Liver (tissue), 9 donors: ENCODE data around the gene PPM1L. TPM values are rescaled to one million over a fixed set of nuclear protein-coding genes. Genes with fewer than 3 reads are reported as not detected.

Source experiments
- DNase-seq: peaks from one replicate; pipeline ENCODE4 v3.0.0-alpha.2; 2017; ENCODE audit warnings: low spot score
- H3K27ac ChIP-seq, 2 donors: one replicate each; pipeline ENCODE4 v1.7.0; 2013; ENCODE audit warnings: inconsistent platforms in 2 of 2, low read length in 2 of 2, control low read depth in 1 of 2, low read depth in 1 of 2, mild to moderate bottlenecking in 1 of 2
- H3K27me3 ChIP-seq, 4 donors: one replicate each; pipeline versions ENCODE4 v1.6.1 to v1.7.0; 2013; ENCODE audit warnings: low read length in 3 of 4, inconsistent platforms in 1 of 4, mild to moderate bottlenecking in 1 of 4, moderate library complexity in 1 of 4; ENCODE audit not compliant: control insufficient read depth in 4 of 4, insufficient read depth in 4 of 4
- H3K36me3 ChIP-seq, 4 donors: one replicate each; pipeline versions ENCODE4 v1.6.1 to v1.7.0; 2013; ENCODE audit warnings: low read length in 3 of 4, mild to moderate bottlenecking in 3 of 4, low read depth in 1 of 4, moderate library complexity in 1 of 4; ENCODE audit not compliant: control insufficient read depth in 4 of 4, insufficient read depth in 3 of 4
- H3K4me1 ChIP-seq, 4 donors: one replicate each; pipeline versions ENCODE4 v1.6.1 to v1.7.0; 2013; ENCODE audit warnings: low read length in 3 of 4, mild to moderate bottlenecking in 3 of 4, moderate library complexity in 1 of 4; ENCODE audit not compliant: control insufficient read depth in 4 of 4, insufficient read depth in 4 of 4
- H3K4me3 ChIP-seq, 3 donors: one replicate each; pipeline versions ENCODE4 v1.6.1 to v1.7.0; 2013; ENCODE audit warnings: low read length in 3 of 3, control low read depth in 1 of 3, low read depth in 1 of 3, mild to moderate bottlenecking in 1 of 3
- H3K9ac ChIP-seq, 2 donors: one replicate each; pipeline ENCODE4 v1.7.0; 2013; ENCODE audit warnings: low read length in 2 of 2, mild to moderate bottlenecking in 2 of 2, moderate library complexity in 2 of 2, control low read depth in 1 of 2, low read depth in 1 of 2
- H3K9me3 ChIP-seq, 4 donors: one replicate each; pipeline versions ENCODE4 v1.6.1 to v1.7.0; 2013; ENCODE audit warnings: low read length in 3 of 4; ENCODE audit not compliant: control insufficient read depth in 4 of 4
- ATF3 ChIP-seq: IDR thresholded peaks from 2 replicates; pipeline ENCODE4 v1.6.1; 2016; ENCODE audit warnings: antibody characterized with exemption
- CTCF ChIP-seq: fragments of 150-350 bp; IDR thresholded peaks from 2 replicates; pipeline ENCODE4 v1.5.1; 2017; ENCODE audit warnings: improper control_type of control experiment, low read depth, low read length; ENCODE audit not compliant: missing input control
- EGR1 ChIP-seq, 2 donors: IDR thresholded peaks; 2 replicates each; pipeline ENCODE4 v1.6.1; 2016 to 2018; ENCODE audit warnings: antibody characterized with exemption in 2 of 2, low read depth in 2 of 2
- FOXA1 ChIP-seq: IDR thresholded peaks from 2 replicates; pipeline ENCODE4 v1.6.1; 2016; ENCODE audit warnings: antibody characterized with exemption
- FOXA2 ChIP-seq: IDR thresholded peaks from 2 replicates; pipeline ENCODE4 v1.6.1; 2016; ENCODE audit warnings: antibody characterized with exemption
- GABPA ChIP-seq, 2 donors: IDR thresholded peaks in 1 of 2; conservative IDR thresholded peaks in 1 of 2; 2 replicates each; pipeline ENCODE4 v1.6.1; 2016; ENCODE audit warnings: antibody characterized with exemption in 2 of 2, mild to moderate bottlenecking in 1 of 2, moderate library complexity in 1 of 2
- HNF4A ChIP-seq, 2 donors: conservative IDR thresholded peaks; 2 replicates each; pipeline ENCODE4 v1.6.1; 2016; ENCODE audit warnings: antibody characterized with exemption in 2 of 2, mild to moderate bottlenecking in 2 of 2
- HNF4G ChIP-seq: IDR thresholded peaks from 2 replicates; pipeline ENCODE4 v1.6.1; 2016; ENCODE audit warnings: antibody characterized with exemption
- JUND ChIP-seq, 2 donors: IDR thresholded peaks; 2 replicates each; pipeline ENCODE4 v1.6.1; 2016; ENCODE audit warnings: antibody characterized with exemption in 2 of 2
- MAX ChIP-seq: IDR thresholded peaks from 2 replicates; pipeline ENCODE4 v1.6.1; 2016; ENCODE audit warnings: antibody characterized with exemption
- NR2F2 ChIP-seq: IDR thresholded peaks from 2 replicates; pipeline ENCODE4 v1.6.1; 2016; ENCODE audit warnings: antibody characterized with exemption
- RAD21 ChIP-seq, 2 donors: IDR thresholded peaks; 2 replicates each; pipeline ENCODE4 v1.6.1; 2016; ENCODE audit warnings: antibody characterized with exemption in 2 of 2, mild to moderate bottlenecking in 2 of 2
- REST ChIP-seq: IDR thresholded peaks from 2 replicates; pipeline ENCODE4 v1.6.1; 2016; ENCODE audit warnings: antibody characterized with exemption, mild to moderate bottlenecking
- RXRA ChIP-seq, 2 donors: IDR thresholded peaks; 2 replicates each; pipeline ENCODE4 v1.6.1; 2017 to 2018; ENCODE audit warnings: antibody characterized with exemption in 2 of 2, mild to moderate bottlenecking in 1 of 2
- SP1 ChIP-seq: IDR thresholded peaks from 2 replicates; pipeline ENCODE4 v1.6.1; 2018; ENCODE audit warnings: antibody characterized with exemption, mild to moderate bottlenecking
- TAF1 ChIP-seq: conservative IDR thresholded peaks from 2 replicates; pipeline ENCODE4 v1.6.1; 2016; ENCODE audit warnings: antibody characterized with exemption, mild to moderate bottlenecking
- YY1 ChIP-seq: IDR thresholded peaks from 2 replicates; pipeline ENCODE4 v1.6.1; 2016; ENCODE audit warnings: antibody characterized with exemption, mild to moderate bottlenecking
- ZBTB33 ChIP-seq: IDR thresholded peaks from 2 replicates; pipeline ENCODE4 v1.6.1; 2016; ENCODE audit warnings: antibody characterized with exemption
- WGBS: extraction: QIAGEN DNeasy Blood & Tissue Kit; methylation state at CpG from one replicate; pipeline ENCODE4 v1.1.7; 2013; 5-methylcytosine and 5-hydroxymethylcytosine counted together
- polyA plus RNA-seq, 2 donors: library from polyadenylated mRNA; stranded (reverse) in 1 of 2; unstranded in 1 of 2; fragments of 200-250 nt in 1 of 2; fragments of >200 nt in 1 of 2; fragmentation: Nextera tagmentation in 1 of 2; extraction: Ambion mirVana in 1 of 2; gene quantifications; one replicate each; pipeline versions ENCODE4 v1.2.1 to v1.2.3, GENCODE V29; 2013 to 2015
- total RNA-seq, 2 donors: library from RNA; depleted of rRNA; stranded (reverse); fragments of >200 nt; gene quantifications; one replicate each; pipeline ENCODE4 v1.2.3, GENCODE V29; 2014
- donor health status: healthy.
- donor health status: healthy.
- donor health status: healthy.
- donor health status: healthy.
- donor health status: healthy.

The PPM1L gene
- total and polyA plus RNA-seq, 4 donors: 1.6 to 8.5 (median 4.8) TPM

GRCh38 chr3:160948273-160948672 lies 192.2 kb downstream of the PPM1L start:
- Histone ChIP-seq H3K36me3 (no peaks in the 10 kb centered on the region), H3K9ac (no peak overlapping the region), H3K4me3 (no peak overlapping the region), H3K4me1 (peaks cover 1 to 9% (median 7%) of the 10 kb centered on the region in 4 donors), H3K9me3 (no peaks in the 10 kb centered on the region), H3K27ac (peak overlapping the region; percentile 45 to 57), H3K27me3 (no peaks in the 10 kb centered on the region)
- WGBS: 29% methylated on average over 3 of the region's 3 CpGs
- TF ChIP-seq REST (peak; percentile 86), JUND (IDR thresholded peaks at IDR 0.05) (peak; percentile 75 to 96), ZBTB33 (peak; percentile 93), CTCF (no peak), EGR1 (IDR thresholded peaks at IDR 0.05; ENCODE audit: low read depth in 2 of 2) (peak in 1 of 2 donors; percentile 72), MAX (peak; percentile 84), NR2F2 (peak; percentile 55), SP1 (peak; percentile 96), RXRA (IDR thresholded peaks at IDR 0.05) (peak; percentile 94 to 97), GABPA (IDR thresholded peaks at IDR 0.05 in 1 of 2, conservative IDR thresholded peaks at IDR 0.05 in 1 of 2) (peak in 1 of 2 donors; percentile 64), YY1 (peak; percentile 86), FOXA1 (peak; percentile 86), HNF4G (peak; percentile 90), TAF1 (no peak), FOXA2 (peak; percentile 77), HNF4A (conservative IDR thresholded peaks at IDR 0.05) (peak; percentile 95 to 98), ATF3 (peak; percentile 57), RAD21 (IDR thresholded peaks at IDR 0.05) (peak; percentile 60 to 66)
- peak; percentile 41 for DNase-seq
